A549 (cell line): Measurements from ENCODE around the gene HYOU1.

Experiments used
- CBX8 ChIP-seq: fragments of 200-600 bp; sonication (generic); IDR thresholded peaks from 2 replicates; pipeline ENCODE4 v1.6.1; 2016
- POLR2A ChIP-seq: IDR thresholded peaks from 2 replicates; pipeline ENCODE4 v1.6.1; 2012; ENCODE audit warnings: mild to moderate bottlenecking, low read length
- TF ChIP-seq, protein P1 (sequence below): IDR thresholded peaks from 2 replicates; pipeline ENCODE4 v1.6.1; 2012
- TF ChIP-seq, protein P2 (sequence below): fragments of >200 bp; sonication (Bioruptor Twin); formaldehyde crosslinking; IDR thresholded peaks from 3 replicates; pipeline ENCODE4 v1.5.1; 2016

DNA sequence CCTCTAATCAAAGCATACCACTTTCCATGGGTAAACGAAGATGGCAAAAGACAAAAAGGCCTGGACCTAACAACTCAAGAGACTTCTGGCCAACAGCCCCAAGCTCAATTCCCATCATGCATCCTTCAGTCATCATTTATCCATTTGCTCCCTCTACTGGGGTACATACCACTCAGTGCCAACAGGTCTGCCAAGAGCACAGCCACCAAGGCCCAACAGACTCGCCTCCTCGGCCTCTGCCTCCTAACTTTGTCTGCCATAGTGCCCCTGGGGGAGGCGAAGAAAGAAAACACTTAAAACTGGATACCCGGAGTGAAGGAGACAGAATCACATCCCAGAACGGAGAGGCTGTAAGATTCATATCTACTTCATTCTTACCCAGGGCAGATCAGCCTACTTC lies 1.1 kb downstream of the HYOU1 start:
- TF ChIP-seq, protein P1, sequence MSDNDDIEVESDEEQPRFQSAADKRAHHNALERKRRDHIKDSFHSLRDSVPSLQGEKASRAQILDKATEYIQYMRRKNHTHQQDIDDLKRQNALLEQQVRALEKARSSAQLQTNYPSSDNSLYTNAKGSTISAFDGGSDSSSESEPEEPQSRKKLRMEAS, result no peak
- TF ChIP-seq, protein P2, sequence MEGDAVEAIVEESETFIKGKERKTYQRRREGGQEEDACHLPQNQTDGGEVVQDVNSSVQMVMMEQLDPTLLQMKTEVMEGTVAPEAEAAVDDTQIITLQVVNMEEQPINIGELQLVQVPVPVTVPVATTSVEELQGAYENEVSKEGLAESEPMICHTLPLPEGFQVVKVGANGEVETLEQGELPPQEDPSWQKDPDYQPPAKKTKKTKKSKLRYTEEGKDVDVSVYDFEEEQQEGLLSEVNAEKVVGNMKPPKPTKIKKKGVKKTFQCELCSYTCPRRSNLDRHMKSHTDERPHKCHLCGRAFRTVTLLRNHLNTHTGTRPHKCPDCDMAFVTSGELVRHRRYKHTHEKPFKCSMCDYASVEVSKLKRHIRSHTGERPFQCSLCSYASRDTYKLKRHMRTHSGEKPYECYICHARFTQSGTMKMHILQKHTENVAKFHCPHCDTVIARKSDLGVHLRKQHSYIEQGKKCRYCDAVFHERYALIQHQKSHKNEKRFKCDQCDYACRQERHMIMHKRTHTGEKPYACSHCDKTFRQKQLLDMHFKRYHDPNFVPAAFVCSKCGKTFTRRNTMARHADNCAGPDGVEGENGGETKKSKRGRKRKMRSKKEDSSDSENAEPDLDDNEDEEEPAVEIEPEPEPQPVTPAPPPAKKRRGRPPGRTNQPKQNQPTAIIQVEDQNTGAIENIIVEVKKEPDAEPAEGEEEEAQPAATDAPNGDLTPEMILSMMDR, result peak; percentile 22; the same call in 2 of the 3 replicates
- TF ChIP-seq POLR2A (no peak), CBX8 (no peak)
